ENCODE measurements around the gene ATG10.

DNA sequence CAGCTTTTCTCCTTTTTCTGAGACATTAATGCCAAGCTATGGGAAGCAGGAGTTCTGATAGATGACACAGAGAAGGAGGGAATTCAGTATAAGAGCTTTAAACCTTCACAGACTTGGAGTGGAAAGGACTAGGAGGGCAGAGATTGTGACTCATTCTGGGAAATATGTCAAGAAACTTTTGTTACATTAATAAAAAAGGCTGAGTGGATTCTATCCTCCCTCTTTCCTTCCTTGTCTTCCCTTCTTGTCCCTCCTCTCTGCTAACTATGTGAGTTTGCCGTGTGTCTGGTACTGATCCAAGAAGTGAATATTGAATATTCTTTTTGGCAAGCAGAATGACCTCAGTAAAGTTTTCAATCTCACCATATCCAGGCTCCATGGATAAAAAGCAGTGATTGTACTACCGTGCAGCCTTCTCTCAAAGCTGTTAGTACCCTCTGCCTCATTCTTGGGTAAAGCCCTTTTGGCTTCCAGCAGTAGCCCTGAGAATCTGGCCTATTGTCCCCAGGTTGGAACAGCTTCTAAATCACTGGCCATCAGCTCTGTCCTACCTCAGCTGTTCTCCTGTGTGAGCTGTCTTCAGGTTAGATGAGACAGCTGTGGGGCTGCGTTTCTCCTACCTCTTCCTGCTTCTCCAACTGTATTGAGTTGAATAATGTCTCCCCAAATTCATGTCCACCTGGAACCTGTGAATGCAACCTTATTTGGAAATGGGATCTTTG, 73.9 kb downstream of the ATG10 start:
- TF ChIP-seq FOXJ3 (CRISPR knock-in tag; IDR thresholded peaks at IDR 0.05; ENCODE audit: borderline replicate concordance): no peak
- TF ChIP-seq FOXP1 (CRISPR knock-in tag; IDR thresholded peaks at IDR 0.05; ENCODE audit: borderline replicate concordance): no peak
- TF ChIP-seq ZNF232 (CRISPR knock-in tag; IDR thresholded peaks at IDR 0.05): no peak
- TF ChIP-seq, protein P1, sequence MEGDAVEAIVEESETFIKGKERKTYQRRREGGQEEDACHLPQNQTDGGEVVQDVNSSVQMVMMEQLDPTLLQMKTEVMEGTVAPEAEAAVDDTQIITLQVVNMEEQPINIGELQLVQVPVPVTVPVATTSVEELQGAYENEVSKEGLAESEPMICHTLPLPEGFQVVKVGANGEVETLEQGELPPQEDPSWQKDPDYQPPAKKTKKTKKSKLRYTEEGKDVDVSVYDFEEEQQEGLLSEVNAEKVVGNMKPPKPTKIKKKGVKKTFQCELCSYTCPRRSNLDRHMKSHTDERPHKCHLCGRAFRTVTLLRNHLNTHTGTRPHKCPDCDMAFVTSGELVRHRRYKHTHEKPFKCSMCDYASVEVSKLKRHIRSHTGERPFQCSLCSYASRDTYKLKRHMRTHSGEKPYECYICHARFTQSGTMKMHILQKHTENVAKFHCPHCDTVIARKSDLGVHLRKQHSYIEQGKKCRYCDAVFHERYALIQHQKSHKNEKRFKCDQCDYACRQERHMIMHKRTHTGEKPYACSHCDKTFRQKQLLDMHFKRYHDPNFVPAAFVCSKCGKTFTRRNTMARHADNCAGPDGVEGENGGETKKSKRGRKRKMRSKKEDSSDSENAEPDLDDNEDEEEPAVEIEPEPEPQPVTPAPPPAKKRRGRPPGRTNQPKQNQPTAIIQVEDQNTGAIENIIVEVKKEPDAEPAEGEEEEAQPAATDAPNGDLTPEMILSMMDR (IDR thresholded peaks at IDR 0.05): no peak
- no peak for TF ChIP-seq TP53 (CRISPR knock-in tag; IDR thresholded peaks at IDR 0.05)
- TF ChIP-seq JUN (CRISPR knock-in tag; IDR thresholded peaks at IDR 0.05): no peak
- TF ChIP-seq ZNF396 (CRISPR knock-in tag; IDR thresholded peaks at IDR 0.05; ENCODE audit: borderline replicate concordance): no peak
- TF ChIP-seq, protein P2, sequence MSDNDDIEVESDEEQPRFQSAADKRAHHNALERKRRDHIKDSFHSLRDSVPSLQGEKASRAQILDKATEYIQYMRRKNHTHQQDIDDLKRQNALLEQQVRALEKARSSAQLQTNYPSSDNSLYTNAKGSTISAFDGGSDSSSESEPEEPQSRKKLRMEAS (CRISPR knock-in tag; IDR thresholded peaks at IDR 0.05): no peak
- TF ChIP-seq, protein P3, sequence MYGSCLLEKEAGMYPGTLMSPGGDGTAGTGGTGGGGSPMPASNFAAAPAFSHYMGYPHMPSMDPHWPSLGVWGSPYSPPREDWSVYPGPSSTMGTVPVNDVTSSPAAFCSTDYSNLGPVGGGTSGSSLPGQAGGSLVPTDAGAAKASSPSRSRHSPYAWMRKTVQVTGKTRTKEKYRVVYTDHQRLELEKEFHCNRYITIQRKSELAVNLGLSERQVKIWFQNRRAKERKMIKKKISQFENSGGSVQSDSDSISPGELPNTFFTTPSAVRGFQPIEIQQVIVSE (CRISPR knock-in tag; IDR thresholded peaks at IDR 0.05; ENCODE audit: borderline replicate concordance): no peak
- TF ChIP-seq, protein P4, sequence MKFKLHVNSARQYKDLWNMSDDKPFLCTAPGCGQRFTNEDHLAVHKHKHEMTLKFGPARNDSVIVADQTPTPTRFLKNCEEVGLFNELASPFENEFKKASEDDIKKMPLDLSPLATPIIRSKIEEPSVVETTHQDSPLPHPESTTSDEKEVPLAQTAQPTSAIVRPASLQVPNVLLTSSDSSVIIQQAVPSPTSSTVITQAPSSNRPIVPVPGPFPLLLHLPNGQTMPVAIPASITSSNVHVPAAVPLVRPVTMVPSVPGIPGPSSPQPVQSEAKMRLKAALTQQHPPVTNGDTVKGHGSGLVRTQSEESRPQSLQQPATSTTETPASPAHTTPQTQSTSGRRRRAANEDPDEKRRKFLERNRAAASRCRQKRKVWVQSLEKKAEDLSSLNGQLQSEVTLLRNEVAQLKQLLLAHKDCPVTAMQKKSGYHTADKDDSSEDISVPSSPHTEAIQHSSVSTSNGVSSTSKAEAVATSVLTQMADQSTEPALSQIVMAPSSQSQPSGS (CRISPR knock-in tag; IDR thresholded peaks at IDR 0.05; ENCODE audit: borderline replicate concordance, low read depth): no peak
- TF ChIP-seq, protein P5, sequence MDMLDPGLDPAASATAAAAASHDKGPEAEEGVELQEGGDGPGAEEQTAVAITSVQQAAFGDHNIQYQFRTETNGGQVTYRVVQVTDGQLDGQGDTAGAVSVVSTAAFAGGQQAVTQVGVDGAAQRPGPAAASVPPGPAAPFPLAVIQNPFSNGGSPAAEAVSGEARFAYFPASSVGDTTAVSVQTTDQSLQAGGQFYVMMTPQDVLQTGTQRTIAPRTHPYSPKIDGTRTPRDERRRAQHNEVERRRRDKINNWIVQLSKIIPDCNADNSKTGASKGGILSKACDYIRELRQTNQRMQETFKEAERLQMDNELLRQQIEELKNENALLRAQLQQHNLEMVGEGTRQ (CRISPR knock-in tag; IDR thresholded peaks at IDR 0.05): no peak

Measured in WTC11 (cell line).